Stimulated activated CD8-positive, alpha-beta memory T cell treated with anti-CD3 and anti-CD28 coated beads, Interleukin-7, amount 100 ng/mL, for 48 hours (primary cell): ENCODE results near the gene GJA4.

Experiments used
- DNase-seq, 2 donors: peaks; one replicate each; pipeline ENCODE4 v3.0.0-alpha.2; 2020; ENCODE audit warnings: low read depth in 1 of 2; ENCODE audit errors: extremely low read depth in 1 of 2

The GJA4 gene

GRCh38 chr1:34829250-34829649, 36.5 kb downstream of the GJA4 start:
- no peak for DNase-seq

- DNase-seq: no peak
Measured at GRCh38 chr1:34831721-34832246, 39.0 kb downstream of the GJA4 start.

DNA sequence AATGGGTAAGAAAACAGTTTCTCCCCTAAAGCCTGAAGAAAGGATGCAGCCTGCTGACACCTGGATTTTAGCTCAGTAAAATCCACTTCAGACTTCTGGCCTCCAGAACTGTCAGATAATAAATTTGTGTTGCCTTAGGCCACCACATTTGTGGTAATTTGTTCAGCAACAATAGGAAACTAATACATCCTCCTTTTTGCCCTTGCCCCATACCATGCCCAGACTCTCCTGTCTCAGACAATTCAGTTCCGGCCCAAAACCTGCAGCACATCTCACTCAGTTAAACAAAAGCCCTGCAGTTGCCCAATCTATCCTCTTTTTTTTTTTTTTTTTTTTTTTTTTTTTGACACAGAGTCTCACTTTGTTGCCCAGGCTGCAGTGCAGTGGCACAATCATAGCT, 40.9 kb downstream of the GJA4 start:
- no peak for DNase-seq

DNA sequence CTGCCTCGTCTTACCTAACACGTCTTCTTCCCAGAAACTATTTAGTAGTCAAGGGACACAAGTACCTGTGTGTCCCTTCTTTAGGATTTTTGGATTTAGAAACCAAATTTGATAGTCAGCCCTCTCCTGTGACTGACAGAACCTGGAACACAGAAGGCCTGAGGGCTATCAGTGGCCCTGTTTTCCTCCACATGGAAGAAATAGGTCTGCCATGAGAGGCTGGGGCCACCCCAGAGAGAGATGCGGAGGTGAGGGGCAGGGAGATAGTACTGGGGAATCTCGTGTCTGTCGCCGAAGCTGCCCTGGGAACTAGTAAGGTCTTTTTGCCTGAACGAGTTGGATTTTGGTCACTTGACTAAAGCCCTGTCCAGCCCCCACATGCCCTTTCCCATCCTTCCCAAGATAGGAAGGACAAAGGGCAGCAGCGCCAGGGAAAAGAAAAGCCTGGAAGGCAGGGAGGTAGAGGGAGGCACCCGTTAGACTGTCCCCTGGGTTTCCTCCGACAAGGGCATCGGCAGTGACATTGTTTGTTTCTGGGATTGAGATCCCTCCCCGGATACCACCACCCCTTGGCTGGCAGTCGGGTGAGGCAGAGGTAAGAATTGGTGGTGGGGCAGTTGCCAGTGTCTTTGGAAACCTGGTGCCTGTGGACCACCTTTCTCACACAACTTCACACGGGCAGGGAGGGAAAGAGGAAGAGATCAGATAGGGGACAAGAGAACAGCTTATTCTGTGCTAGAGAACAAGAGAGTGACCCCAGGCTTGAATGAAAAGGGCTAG, 46.9 kb downstream of the GJA4 start:
- no peak for DNase-seq

- DNase-seq: no peak
Measured at GRCh38 chr1:34840426-34840825, 47.6 kb downstream of the GJA4 start.

- no peak for DNase-seq
Measured at GRCh38 chr1:34842073-34842472, 49.3 kb downstream of the GJA4 start.

- no peak for DNase-seq
Measured at GRCh38 chr1:34842952-34843371, 50.2 kb downstream of the GJA4 start.

DNA sequence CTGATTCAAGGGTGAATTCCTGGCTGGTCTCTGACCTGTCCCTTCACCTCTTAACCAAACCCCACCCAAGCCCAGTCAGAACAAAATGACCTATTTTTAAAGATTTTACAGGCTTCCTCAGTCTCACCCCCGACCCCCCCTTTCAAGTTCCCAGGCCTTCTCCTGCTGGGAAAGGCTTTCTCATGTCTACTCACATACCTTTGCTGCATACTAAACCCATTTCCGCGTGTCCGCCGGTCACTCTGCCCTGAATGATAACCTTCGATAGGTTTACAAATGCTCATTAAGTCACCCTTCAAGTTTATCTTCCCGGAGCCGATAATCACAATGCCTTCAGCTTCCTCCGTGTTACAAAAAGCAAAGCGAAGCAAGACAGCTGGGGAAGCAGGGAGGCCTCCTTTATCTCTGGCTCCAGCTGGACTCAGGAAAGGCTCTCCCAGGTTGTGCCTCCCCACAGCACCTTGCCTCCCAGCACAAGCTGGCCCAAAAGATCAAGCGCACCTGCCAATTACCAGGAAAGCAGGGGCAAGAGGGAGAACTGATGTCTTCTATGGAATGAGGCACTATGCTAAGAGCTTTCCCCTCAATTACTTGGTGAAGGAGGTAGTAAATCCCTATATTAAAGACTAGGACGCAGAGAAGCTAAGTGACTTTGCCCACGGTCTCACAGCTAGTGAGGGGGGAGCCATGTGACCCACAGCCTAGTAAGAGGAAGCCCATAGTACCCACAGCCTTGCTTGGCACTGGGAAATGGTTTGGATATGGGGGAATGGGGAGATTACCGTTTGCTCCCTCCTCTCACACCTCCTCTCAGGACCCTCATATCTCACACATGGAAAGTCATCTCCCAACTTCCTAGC, 50.8 kb downstream of the GJA4 start:
- DNase-seq: no peak

GRCh38 chr1:34844252-34844634, 51.4 kb downstream of the GJA4 start:
- no peak for DNase-seq
